Measurements from ENCODE around the gene OR2T8. TPM values are rescaled to one million over a fixed set of nuclear protein-coding genes. Genes with fewer than 3 reads are reported as not detected.
"Not testable (repeated sequence)": the region's sequence is repeated elsewhere in the genome, so short reads cannot be mapped to it uniquely, and the experiment has no call there.

OR2T8 gene, protein sequence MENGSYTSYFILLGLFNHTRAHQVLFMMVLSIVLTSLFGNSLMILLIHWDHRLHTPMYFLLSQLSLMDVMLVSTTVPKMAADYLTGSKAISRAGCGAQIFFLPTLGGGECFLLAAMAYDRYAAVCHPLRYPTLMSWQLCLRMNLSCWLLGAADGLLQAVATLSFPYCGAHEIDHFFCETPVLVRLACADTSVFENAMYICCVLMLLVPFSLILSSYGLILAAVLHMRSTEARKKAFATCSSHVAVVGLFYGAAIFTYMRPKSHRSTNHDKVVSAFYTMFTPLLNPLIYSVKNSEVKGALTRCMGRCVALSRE
- not detected for polyA plus RNA-seq

DNA sequence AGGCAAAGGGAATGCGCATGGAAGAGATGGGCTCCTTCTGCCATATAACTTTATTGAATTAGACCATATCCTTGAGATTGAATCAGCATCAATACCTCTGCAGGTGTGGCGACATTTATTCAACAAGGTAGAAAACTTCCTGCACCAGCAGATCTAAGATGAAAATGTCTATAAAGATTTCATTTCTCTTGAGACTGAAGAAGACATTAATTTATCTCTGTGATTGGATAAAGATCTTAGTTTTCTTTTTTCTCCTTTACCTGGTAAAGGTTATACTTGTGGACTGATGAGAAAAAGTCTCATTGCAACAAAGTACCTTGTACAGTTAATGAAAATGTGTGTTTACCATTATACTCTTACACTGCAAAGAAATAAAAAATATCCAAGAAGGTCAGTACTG lies at the start of gene OR2T8:
Gene OR2T8, plus strand, starts transcription at position 301 of the 400 bp plus-strand sequence. CDS start 766 bp downstream, outside the sequence.
- H3K27ac ChIP-seq (ENCODE audit: low read depth, low read length): no peak within 1 kb of the TSS
- WGBS, 3 donors: 73 to 94% (median 80%) methylated on average over 2 of the region's 2 CpGs

DNA sequence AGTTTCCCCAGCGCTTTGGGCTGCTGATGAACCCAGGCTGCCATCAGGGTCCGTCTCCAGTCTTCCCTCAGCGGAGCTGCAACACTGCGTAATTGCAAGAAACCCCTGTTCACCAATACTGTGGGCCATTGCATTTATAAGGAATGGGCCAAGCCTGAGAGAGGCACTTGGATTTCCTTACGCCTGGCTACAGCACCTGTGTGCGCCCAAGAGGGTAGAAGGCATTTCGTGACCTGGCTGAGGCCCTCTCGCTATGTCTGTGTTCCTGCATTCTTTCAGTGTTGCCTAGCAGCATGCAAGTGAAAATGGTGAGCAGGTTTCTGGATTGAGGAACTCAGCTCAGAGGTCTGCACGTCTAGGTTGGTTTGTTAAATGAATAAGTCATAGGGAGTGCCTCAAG lies 36.7 kb upstream of the OR2T8 start:
- 74 to 88% (median 81%) methylated on average over 9 of the region's 9 CpGs for WGBS, 3 donors
- H3K27ac ChIP-seq (ENCODE audit: low read depth, low read length): no peak overlapping the region

DNA sequence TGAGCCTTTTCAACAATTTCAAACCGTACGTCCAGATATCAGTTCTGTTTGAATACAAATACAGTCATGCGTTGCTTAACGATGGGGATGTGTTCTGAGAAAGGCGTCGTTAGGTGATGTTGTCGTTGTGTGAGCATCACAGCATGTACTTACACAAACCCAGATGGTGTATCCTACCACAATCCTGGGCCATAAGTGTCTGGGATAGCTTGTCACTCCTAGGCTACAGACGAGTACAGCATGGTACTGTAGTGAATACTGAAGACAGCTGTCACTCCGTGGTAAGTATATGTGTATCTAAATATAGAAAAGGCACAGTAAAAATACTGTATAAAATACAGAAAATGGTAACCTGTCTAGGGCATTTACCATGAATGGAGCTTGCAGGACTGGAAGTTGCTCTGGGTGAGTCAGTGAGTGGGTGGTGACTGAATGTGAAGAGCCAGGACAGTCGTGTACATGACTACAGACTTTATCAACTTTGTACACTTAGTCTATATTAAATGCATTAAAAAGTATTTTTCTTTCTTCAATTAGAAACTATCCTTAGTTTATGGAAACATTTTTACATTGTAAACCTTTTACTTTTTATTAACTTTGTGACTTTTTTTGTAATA lies 35.1 kb upstream of the OR2T8 start:
- no peak overlapping the region for H3K27ac ChIP-seq (ENCODE audit: low read depth, low read length)
- WGBS, 3 donors: 83 to 89% (median 89%) methylated on average over 10 of the region's 10 CpGs

DNA sequence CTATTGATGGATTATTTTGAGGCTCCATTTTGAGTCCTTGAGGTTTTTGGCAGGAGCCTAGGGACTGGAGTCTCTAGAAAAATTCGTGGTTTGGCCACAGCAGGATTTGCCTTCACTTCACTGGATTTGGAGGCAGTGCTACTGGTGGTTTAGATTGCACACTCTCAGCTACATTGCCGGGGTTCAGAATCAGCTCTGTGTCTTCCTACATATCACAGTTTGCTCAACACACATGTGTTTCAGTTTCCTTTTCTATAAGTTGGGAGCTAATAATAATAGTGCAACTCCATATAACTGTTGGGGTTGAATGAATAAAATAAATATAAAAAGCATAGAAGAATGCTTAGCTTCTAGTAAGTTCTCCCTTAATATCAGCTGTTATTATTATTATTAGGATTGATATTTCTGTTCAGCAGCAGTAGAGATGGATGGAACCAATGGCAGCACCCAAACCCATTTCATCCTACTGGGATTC lies 24.9 kb upstream of the OR2T8 start, which contains the start of gene OR2W3:
Gene OR2W3, plus strand, starts transcription at position 425 of the 475 bp plus-strand sequence. Its CDS starts 0 bp downstream, at position 425.
- 44% methylated on average over 2 of the region's 2 CpGs for WGBS, 3 donors
- H3K27ac ChIP-seq (ENCODE audit: low read depth, low read length): no peak within 1 kb of the TSS

DNA sequence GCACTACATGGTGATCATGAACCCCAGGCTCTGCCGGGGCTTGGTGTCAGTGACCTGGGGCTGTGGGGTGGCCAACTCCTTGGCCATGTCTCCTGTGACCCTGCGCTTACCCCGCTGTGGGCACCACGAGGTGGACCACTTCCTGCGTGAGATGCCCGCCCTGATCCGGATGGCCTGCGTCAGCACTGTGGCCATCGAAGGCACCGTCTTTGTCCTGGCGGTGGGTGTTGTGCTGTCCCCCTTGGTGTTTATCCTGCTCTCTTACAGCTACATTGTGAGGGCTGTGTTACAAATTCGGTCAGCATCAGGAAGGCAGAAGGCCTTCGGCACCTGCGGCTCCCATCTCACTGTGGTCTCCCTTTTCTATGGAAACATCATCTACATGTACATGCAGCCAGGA lies 24.1 kb upstream of the OR2T8 start:
- no peak overlapping the region for H3K27ac ChIP-seq (ENCODE audit: low read depth, low read length)
- 88 to 91% (median 91%) methylated on average over 14 of the region's 14 CpGs for WGBS, 3 donors

DNA sequence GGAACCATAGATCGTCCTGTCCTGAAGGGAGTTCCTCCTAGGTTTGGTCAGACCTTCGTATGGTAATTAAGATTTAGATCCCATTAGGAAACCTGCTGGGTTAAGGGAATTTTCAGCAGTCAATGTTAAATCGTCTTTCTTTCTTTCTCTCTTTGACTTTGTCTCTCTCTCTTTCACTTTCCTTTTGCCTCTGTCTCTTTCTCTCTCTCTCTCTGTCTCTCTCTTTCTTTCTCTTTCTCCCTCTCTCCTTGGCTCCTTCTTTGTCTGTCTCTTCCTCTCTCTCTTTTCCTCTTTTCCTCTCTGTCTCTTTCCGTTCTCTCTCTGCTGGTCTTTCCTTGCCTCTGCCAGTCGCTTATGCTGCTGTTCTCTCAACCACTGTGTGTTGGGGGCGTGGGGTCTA lies 15.9 kb upstream of the OR2T8 start:
- H3K27ac ChIP-seq (ENCODE audit: low read depth, low read length): no peak overlapping the region
- WGBS, 3 donors: 71 to 87% (median 79%) methylated on average over 6 of the region's 6 CpGs

DNA sequence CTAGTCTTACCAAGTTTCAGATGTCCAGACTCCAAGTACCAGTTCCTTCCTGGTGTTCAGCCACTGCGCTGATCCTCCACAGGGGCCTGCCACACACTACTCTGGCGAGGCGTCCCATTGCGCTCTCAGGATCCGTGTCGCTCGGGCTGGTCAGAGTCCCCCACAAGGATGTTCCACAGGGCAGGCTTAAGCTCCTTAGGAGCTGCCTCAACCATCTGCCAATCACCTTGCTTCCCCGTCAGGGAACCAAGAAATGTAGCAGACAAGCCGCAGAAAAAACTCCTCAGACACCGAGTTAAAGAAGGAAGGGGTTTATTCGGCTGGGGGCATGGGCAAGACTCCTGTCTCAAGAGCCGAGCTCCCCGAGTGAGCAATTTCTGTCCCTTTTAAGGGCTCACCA lies 14.9 kb upstream of the OR2T8 start:
- no peak overlapping the region for H3K27ac ChIP-seq (ENCODE audit: low read depth, low read length)
- 82 to 88% (median 83%) methylated on average over 13 of the region's 13 CpGs for WGBS, 3 donors

DNA sequence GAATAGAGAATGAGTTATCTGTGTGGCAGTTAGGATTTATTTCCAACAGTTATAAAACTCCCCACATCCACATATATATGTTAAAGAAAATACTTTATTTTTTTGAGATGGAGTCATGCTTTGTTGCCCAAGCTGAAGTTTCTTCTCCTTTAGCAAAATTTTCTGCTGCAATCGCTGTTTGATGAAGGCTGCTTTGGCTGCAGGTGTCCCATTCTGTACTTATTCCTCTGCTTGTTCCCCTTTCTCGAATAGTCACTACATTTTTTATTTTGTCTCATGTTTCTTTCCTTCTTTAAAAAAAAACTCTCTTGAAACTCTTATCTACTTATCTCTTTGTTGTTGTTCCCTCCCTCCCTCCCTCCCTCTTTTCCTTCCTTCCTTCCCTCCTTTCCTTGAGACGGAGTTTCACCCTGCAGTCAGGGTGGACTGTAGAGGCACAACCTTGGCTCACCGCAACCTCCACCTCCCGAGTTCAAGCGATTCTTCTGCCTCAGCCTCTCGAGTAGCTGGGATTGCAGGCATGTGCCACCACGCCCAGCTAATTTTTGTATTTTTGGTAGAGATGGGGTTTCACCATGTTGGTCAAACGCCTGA lies 14.0 kb upstream of the OR2T8 start:
- 39 to 71% (median 44%) methylated on average over 9 of the region's 9 CpGs for WGBS, 3 donors
- H3K27ac ChIP-seq (ENCODE audit: low read depth, low read length): no peak overlapping the region

DNA sequence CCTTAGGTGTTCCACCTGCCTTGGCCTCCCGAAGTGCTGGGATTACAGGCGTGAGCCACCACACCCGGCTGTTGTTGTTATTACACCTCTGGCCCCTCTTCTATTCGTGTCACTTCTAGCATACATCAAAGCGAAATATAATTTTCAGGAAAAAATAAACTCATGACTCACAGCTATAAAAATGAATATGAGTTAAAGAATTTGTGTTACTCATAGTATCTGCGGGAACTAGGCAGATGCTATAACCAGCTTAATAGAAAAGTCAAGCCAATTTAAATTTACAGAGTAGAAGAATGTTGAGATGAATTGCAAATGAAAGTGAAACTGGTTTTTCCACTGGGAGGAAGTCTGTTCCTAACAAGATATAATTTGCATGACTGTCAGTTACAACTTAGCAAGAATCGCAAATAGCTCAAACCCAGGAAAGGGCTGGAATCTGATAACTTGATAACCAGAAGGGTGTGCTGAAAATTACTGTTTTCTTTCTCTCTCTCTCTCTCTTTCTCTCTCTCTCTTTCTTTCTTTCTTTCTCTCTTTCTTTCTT lies 13.5 kb upstream of the OR2T8 start:
- no peak overlapping the region for H3K27ac ChIP-seq (ENCODE audit: low read depth, low read length)
- WGBS, 3 donors: 21 to 49% (median 23%) methylated on average over 7 of the region's 7 CpGs

DNA sequence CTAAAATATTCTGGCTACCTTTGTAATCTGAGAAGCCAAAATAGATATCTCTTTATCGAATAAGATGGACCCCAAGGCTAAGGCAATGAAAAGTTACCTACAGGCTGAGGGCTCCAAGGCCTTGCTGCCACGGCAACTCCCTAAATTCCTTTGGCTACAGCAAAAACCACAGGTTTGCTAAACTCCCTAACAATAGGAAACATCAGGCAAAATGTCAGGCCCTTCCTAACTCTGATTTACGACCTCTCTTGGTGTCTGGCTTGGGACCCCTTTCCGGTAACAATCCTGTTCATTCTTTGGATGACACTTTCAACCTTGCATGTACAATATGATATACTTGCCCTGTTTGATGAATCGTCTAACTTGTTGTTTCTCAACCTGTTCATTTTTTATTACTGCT lies 11.3 kb upstream of the OR2T8 start:
- WGBS, 3 donors: 56 to 66% (median 62%) methylated on average over 5 of the region's 5 CpGs
- no peak overlapping the region for H3K27ac ChIP-seq (ENCODE audit: low read depth, low read length)

DNA sequence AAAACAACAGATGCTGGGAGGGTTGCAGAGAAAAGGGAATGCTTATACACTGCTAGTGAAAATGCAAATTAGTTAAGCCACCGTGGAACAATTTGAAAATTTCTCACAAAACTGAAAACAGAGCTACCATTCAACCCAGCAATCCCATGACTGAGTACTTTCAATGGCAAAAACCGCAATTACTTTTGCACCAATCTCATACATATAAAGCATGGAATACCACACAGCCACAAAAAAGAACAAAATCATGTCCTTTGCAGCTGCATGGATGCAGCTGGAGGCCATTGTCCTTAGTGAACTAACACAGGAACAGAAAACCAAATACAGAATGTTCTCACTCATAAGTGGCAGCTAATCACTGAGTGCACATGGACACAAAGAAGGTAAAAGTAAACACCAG lies 6.3 kb upstream of the OR2T8 start:
- H3K27ac ChIP-seq (ENCODE audit: low read depth, low read length): no peak overlapping the region
- 69 to 81% (median 77%) methylated on average over 2 of the region's 2 CpGs for WGBS, 3 donors

DNA sequence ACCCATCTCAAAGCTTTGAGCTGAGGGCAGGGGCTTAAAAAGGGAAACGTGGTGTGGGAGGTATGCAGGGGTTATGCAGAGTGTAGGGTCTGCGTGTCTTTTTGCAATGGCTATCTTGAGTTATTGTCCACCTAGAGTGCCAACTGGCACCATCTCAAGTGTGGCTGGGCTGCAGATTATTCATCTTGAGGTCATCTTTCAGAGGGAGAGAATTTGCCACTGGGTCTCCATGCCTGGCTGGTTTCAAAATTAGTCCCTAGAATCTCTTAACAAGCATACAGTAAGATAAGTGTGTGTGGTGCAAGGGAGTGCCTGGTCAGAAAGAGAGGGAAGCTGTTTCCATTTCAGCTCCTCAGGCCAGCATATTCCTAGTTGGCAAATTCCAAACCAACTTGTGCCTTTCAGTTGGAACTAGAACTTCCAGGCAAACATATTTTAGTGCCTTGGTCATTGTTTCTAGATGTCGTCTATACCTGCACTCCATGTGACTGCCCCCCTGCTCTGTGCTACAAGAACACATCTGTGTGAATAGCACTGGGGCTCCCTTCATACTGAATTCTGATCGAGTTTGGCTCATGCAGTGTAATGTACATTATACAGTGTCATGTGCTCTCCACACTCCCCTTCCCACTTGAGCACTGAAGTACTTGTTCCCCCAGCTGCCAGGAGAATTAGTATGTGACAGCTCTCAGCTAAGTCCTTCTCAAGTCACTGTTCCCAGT lies 5.0 kb upstream of the OR2T8 start:
- WGBS, 3 donors: 48 to 53% (median 52%) methylated on average over 4 of the region's 4 CpGs
- H3K27ac ChIP-seq (ENCODE audit: low read depth, low read length): no peak overlapping the region

DNA sequence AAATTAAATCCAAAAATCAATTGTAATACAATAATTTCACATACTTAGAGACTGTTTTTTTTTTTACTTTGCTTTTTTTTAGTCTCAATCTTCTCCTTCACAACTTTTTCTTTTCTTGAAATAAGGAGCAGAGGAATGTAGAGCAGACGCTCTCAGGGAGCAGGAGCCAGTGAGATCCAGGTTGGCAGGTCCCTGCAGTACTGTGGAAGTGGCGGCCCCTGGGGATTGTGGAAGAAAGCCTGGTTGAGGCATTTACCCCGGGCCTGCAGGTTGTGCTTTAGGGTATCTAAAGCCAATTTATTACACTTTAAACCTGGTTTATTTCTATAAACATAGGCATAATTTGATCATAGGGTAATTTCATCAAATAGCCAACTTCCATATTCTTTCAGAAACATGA lies 3.9 kb downstream of the OR2T8 start:
- H3K27ac ChIP-seq (ENCODE audit: low read depth, low read length): no peak overlapping the region
- WGBS, 3 donors: 51 to 77% (median 65%) methylated on average over 3 of the region's 3 CpGs

DNA sequence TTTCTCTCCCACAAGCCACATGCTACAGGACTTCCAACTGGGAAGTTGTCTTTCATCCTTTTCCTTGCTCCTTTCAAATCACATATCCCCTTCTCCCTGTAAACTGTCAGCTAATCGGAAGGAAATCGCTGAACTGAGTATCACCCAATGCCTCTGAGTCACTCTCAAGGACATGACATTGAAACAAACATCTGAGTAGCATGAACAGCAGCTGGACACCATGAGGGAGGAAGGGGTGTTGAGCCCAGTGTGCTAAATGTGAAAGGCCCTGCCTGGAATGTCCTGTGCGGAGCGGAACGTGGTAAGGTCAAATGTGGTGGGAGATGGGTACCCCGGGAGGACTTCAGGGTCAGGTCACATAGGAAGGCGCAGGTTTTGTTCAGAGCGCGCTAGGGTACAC lies 4.8 kb downstream of the OR2T8 start, which contains the start of gene OR2AJ1:
Gene OR2AJ1, plus strand, starts transcription at position 22 of the 400 bp plus-strand sequence. CDS start 8,880 bp downstream, outside the sequence.
- no peak within 1 kb of the TSS for H3K27ac ChIP-seq (ENCODE audit: low read depth, low read length)
- 79 to 91% (median 85%) methylated on average over 9 of the region's 9 CpGs for WGBS, 3 donors

DNA sequence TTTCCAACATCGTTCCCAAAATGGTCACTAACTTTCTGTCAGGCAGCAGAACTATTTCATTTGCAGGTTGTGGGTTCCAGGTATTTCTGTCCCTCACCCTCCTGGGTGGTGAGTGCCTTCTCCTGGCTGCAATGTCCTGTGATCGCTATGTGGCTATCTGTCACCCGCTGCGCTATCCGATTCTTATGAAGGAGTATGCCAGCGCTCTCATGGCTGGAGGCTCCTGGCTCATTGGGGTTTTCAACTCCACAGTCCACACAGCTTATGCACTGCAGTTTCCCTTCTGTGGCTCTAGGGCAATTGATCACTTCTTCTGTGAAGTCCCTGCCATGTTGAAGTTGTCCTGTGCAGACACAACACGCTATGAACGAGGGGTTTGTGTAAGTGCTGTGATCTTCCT lies 13.9 kb downstream of the OR2T8 start:
- no peak overlapping the region for H3K27ac ChIP-seq (ENCODE audit: low read depth, low read length)
- 92 to 96% (median 94%) methylated on average over 8 of the region's 8 CpGs for WGBS, 3 donors

DNA sequence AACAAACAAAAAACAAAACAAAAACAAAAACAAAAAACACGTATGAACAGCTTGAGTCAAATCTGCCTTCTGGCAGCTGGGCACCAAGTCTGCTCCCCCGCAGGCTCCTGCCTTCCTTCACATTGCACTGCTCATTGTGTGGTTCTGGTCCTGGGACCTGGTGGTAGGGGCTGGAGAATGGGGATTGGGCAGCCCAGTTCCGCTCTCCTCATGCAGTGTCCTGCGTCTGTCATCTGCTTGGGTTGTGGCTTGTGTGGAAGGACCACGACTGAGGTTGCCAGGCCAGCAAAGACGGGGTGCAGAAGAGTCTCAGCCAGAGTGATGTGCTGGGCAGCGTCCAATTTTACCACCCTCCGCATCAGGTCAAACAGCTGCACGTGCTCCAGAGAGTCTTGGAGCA lies 15.7 kb downstream of the OR2T8 start:
- no peak overlapping the region for H3K27ac ChIP-seq (ENCODE audit: low read depth, low read length)
- 88 to 94% (median 92%) methylated on average over 9 of the region's 9 CpGs for WGBS, 3 donors

DNA sequence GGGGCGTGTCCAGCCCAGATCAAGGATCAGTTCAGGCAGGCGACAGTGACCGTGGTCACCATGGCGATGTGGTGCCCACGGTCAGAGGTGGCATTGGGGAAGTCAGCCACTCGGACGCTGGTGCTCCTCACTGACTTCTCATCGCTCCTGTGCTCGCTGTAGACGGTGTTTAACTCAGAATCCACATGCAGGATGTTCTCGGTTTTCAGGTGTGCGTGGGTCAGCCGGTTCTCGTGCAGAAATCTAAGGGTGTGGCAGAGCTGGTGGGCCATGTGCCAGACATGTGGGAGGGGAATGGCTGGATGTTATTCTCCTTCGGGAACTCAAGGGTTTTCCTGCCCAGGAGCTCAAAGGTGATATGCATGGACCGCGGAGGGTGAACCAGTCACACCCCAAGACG lies 16.4 kb downstream of the OR2T8 start:
- no peak overlapping the region for H3K27ac ChIP-seq (ENCODE audit: low read depth, low read length)
- whole genome bisulfite sequencing, 3 donors: 91 to 96% (median 93%) methylated on average over 18 of the region's 18 CpGs

DNA sequence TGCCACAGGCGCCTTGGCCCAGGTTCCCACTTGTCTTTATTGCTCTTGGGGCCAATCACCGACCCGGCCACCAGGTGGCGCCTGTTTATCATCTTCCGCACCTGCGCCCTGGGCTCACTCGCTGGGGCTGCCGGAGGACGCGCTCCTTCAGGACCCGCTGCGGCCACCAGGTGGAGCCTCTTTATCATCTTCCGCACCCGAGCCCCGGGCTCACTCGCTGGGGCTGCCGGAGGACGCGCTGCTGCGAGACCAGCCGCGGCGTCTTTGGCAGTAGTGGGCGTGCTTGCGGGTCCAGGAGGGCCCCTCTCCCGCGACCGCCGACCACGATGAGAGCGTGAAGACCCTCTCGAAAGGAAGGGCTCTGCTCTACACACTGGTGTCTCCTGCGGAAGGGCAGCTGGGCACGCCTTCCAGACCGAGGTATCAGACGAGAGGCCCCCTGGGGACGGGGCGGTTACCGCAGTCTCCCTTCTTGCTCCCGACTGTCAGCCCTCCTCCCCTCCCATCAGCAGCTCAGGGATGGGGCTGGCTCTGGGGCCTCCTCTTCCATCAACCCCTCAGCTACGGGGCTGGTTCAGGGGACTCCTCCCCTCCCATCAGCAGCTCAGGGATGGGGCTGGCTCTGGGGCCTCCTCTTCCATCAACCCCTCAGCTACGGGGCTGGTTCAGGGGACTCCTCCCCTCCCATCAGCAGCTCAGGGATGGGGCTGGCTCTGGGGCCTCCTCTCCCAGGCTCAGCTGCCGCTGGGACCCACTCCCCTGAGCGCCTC lies 17.1 kb downstream of the OR2T8 start:
- WGBS, 3 donors: 4 to 25% (median 24%) methylated on average over 43 to 44 of the region's 44 CpGs
- H3K27ac ChIP-seq (ENCODE audit: low read depth, low read length): not testable (repeated sequence)
